ENCODE data around the gene PARK7.

Gene PARK7

GRCh38 chr1:8003438-8004112 is 42.1 kb downstream of the PARK7 start:
- Mint-ChIP-seq H3K27ac (no peak overlapping the region), H3K36me3 (ENCODE audit: low read depth) (no peaks in the 10 kb centered on the region), H3K9me3 (no peaks in the 10 kb centered on the region), H3K27me3 (ENCODE audit: low read depth) (no peaks in the 10 kb centered on the region), H3K4me1 (ENCODE audit: low read depth) (no peaks in the 10 kb centered on the region), H3K4me3 (no peak overlapping the region)
- DNase-seq (ENCODE audit: low spot score) = no peak

DNA sequence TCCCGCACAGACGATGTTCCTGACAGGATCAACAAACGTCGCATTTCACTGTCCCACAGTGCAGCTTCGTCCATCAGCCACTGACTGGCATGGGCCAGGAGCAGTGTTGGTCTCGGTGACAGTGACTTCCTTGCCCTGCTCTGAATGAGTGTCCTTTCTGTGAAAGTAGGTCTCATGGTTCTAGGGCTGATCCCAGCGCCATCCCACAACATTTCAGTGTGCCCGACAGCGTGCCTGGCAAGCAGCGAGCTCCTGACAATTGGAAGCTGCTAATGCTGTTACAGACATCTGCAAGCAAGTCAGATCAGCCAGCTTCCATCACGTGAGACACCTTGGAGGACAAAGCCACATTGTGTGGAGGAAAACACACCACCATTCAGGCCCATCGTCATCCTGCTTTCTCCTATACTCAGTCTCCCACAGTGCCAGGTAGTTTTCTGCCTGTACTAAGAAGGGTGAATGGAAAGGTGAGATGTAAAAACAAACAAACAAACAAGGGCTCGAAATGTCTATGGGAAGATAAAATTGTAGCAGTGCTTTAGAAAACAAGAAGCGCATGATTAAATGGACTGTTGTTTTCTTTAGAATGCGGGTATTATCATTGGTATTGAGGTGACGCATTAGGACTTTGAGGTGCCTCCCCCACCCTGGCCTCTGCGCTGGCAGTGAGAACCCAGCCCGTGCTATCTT is 42.7 kb downstream of the PARK7 start:
- no peaks in the 10 kb centered on the region for H3K36me3 Mint-ChIP-seq (ENCODE audit: low read depth)
- DNase-seq (ENCODE audit: low spot score) = no peak
- H3K9me3 Mint-ChIP-seq = no peaks in the 10 kb centered on the region
- no peaks in the 10 kb centered on the region for H3K4me1 Mint-ChIP-seq (ENCODE audit: low read depth)
- no peak overlapping the region for H3K27ac Mint-ChIP-seq
- H3K27me3 Mint-ChIP-seq (ENCODE audit: low read depth) = no peaks in the 10 kb centered on the region
- H3K4me3 Mint-ChIP-seq = no peak overlapping the region

DNA sequence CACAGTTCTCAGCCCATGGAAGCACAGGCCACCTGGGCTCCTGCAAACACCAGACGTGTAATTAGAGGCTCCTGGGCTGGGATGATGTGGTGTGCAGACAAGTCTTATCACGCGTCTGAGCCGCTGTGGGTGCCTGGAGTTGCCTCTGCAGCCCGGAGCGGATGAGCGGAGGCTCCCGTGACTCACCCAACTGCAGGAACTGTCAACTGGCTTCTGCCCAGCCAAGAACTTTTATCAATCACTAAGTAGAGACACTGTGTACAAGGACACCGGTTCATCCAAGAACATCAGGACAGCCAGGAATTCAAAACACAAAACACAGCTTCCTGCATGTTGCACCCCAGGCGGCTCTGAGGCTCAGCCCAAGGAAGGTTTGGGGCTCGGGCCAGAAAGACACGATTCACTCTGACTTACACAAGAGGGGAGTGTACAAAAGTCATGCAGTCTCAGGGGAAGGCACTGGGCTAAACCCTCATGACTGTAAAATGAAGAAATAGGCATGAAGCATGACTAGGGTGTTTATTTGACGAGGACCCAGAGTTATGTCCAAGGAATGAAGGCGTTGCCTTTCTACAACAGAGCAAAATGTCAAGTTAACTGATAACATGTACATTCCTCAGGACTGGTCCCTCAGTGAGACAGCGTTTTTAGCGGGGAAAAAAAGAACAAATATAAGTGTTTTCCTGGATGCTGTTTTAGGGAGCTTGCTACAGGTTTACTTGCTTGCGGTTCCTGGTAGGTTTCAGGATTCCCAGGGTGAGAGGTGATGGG is 43.5 kb downstream of the PARK7 start:
- H3K4me3 Mint-ChIP-seq = no peak overlapping the region
- H3K36me3 Mint-ChIP-seq (ENCODE audit: low read depth) = no peaks in the 10 kb centered on the region
- DNase-seq (ENCODE audit: low spot score) = no peak
- H3K9me3 Mint-ChIP-seq = no peaks in the 10 kb centered on the region
- H3K27me3 Mint-ChIP-seq (ENCODE audit: low read depth) = no peaks in the 10 kb centered on the region
- no peaks in the 10 kb centered on the region for H3K4me1 Mint-ChIP-seq (ENCODE audit: low read depth)
- no peak overlapping the region for H3K27ac Mint-ChIP-seq

DNA sequence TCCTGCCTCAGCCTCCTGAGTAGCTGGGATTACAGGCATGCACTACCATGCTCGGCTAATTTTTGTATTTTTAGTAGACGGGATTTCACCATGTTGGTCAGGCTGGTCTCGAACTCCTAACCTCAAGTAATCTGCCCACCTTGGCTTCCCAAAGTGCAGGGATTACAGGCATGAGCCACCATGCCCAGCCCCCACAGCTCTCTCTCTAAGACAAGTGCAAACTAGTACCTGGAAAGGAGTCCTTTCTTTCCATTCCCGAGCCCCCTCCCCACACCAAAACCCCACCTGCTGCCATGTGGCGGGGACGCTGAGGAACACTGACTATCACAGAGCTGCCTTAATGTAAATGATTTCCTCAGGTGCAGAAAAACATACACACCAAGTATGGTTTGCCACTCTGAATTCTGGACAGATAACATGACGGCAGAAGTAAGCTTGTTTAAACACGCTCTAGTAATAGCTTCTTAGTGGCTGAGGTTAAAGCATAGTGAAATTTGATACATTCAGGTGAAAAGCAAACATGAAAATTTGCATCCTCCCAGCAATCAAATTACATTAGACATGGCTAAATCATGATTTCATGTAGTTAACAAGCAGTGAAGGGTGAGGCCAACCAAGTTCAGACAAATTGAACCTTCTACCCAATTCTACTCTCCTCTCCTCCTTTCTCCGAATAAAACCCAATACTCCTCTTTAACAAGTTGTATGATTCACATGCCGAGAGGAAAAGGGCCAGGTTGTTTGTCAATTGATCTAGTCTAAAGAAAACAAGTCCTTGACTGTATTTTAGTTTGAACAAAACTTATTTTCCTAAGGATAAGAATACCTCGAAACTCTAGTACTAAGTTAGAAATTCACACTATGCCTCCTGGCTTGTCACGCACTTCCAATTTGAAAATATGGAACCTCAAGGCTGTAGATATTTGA is 44.8 kb downstream of the PARK7 start:
- no peak for DNase-seq (ENCODE audit: low spot score)
- Mint-ChIP-seq H3K9me3 (no peaks in the 10 kb centered on the region), H3K36me3 (ENCODE audit: low read depth) (no peaks in the 10 kb centered on the region), H3K27ac (no peak overlapping the region), H3K27me3 (ENCODE audit: low read depth) (no peaks in the 10 kb centered on the region), H3K4me3 (no peak overlapping the region), H3K4me1 (ENCODE audit: low read depth) (no peaks in the 10 kb centered on the region)

DNA sequence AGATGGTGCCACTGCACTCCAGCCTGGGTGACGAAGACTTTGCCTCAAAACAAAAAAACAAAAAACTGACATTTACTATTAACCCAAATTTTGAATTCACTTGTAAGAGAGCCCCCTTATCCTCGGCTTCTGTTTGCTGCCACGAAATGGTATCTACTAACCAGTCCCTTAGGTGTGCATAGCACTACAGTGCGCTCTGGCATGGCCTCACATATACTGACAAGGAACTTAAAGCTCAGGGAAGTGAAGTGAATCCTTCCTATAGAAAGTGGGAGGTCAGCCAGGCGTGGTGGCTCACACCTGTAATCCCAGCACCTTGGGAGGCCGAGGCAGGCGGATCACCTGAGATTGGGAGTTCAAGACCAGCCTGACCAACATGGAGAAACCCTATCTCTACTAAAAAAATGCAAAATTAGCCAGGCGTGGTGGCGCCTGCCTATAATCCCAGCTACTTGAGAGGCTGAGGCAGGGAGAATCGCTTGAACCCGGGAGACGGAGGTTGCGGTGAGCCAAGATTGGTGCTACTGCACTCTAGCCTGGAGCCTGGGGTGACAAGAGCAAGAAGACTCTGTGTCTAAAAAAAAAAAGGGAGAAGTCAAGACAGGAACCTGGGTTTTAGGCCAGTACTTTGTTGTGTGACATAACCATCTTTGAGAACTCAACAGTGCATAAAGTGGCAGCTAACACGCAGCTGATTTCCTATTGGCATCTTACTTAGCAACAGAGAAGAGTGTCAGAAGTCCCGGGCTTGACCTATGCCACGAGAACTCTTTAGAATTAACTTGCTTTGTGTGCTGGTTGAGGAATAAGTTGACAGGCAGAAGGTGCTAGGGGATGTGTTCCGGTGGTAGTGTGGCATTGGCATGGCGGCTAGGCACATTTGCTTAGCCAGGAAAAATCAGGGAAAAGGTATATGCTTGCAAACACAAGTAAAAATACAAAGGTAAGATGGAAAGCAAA is 47.8 kb downstream of the PARK7 start:
- Mint-ChIP-seq H3K27me3 (ENCODE audit: low read depth) (no peaks in the 10 kb centered on the region), H3K4me3 (no peak overlapping the region), H3K9me3 (no peaks in the 10 kb centered on the region), H3K36me3 (ENCODE audit: low read depth) (no peaks in the 10 kb centered on the region), H3K4me1 (ENCODE audit: low read depth) (no peaks in the 10 kb centered on the region), H3K27ac (no peak overlapping the region)
- no peak for DNase-seq (ENCODE audit: low spot score)

- Mint-ChIP-seq H3K9me3 (no peaks in the 10 kb centered on the region), H3K27me3 (ENCODE audit: low read depth) (no peaks in the 10 kb centered on the region), H3K4me1 (ENCODE audit: low read depth) (peaks cover 3% of the 10 kb centered on the region), H3K4me3 (no peak overlapping the region), H3K27ac (no peak overlapping the region), H3K36me3 (ENCODE audit: low read depth) (no peaks in the 10 kb centered on the region)
- DNase-seq (ENCODE audit: low spot score) = no peak
Measured at GRCh38 chr1:8010080-8010664, 48.7 kb downstream of the PARK7 start.

DNA sequence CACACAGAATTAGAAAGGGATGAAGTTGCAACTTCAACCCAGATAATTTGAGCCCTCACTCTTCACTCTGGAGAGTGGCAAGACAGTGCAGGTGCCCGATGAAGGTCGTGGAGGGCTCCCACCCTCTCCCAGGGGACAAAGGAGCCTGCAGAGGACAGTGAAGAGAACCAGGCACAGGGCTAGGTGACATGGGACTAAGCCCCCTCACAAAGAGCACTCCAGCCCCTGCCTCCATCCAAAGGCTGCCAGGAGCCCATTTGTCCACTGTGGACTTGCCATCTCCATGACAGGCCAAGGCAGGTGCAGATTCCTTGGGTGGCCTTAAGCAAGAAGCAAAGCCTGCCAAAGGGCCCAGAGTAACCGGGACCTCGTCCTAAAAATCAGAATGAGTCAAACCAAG is 49.5 kb downstream of the PARK7 start:
- DNase-seq (ENCODE audit: low spot score) = no peak
- H3K27me3 Mint-ChIP-seq (ENCODE audit: low read depth) = no peaks in the 10 kb centered on the region
- H3K4me1 Mint-ChIP-seq (ENCODE audit: low read depth) = peaks cover 6% of the 10 kb centered on the region
- H3K27ac Mint-ChIP-seq = no peak overlapping the region
- no peaks in the 10 kb centered on the region for H3K9me3 Mint-ChIP-seq
- no peak overlapping the region for H3K4me3 Mint-ChIP-seq
- H3K36me3 Mint-ChIP-seq (ENCODE audit: low read depth) = no peaks in the 10 kb centered on the region

GRCh38 chr1:8011923-8012858 is 50.7 kb downstream of the PARK7 start:
- peaks cover 6% of the 10 kb centered on the region for H3K27me3 Mint-ChIP-seq (ENCODE audit: low read depth)
- peaks cover 11% of the 10 kb centered on the region for H3K4me1 Mint-ChIP-seq (ENCODE audit: low read depth)
- H3K9me3 Mint-ChIP-seq = no peaks in the 10 kb centered on the region
- H3K4me3 Mint-ChIP-seq = no peak overlapping the region
- H3K36me3 Mint-ChIP-seq (ENCODE audit: low read depth) = no peaks in the 10 kb centered on the region
- DNase-seq (ENCODE audit: low spot score) = no peak
- H3K27ac Mint-ChIP-seq = no peak overlapping the region

DNA sequence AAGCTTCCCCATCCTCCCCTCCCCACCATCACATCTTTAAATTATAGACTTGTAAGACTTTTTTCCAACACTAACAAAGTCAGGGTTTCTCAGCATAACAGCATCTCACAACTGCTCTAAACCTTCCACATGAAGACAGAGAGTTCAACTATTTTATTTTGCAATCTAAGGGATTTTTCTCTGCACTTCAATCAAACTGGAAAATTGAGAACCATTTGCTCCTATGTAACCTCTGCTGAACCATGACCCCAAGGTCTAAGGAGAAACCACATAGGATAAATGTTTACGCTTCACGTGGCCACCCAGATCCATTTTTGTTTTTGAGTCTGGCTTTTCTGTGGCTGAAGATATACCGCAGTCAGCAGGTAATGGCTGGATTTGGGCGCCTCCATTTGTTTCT is 51.4 kb downstream of the PARK7 start:
- H3K36me3 Mint-ChIP-seq (ENCODE audit: low read depth) = no peaks in the 10 kb centered on the region
- H3K27ac Mint-ChIP-seq = no peak overlapping the region
- peaks cover 11% of the 10 kb centered on the region for H3K4me1 Mint-ChIP-seq (ENCODE audit: low read depth)
- DNase-seq (ENCODE audit: low spot score) = no peak
- no peaks in the 10 kb centered on the region for H3K9me3 Mint-ChIP-seq
- peaks cover 12% of the 10 kb centered on the region for H3K27me3 Mint-ChIP-seq (ENCODE audit: low read depth)
- H3K4me3 Mint-ChIP-seq = no peak overlapping the region

DNA sequence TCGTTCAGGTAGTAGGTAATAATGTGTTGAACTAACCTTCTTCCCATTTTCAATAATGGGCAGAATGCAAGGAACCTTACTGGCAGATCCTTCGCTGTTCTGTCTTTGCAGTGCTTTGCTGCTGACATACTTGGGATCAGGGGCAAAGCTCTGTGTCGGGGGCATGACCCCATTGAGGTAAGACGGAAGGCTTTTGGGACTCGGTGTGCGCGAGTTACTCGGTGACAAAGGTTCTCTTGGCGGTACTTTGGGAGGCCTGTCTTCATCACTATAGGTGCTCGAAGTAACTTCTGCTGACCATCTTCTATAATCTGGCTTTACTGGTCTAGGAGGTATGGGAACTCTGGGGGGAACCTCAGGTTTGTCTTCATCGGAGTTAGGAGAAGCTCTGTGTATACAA is 51.9 kb downstream of the PARK7 start:
- Mint-ChIP-seq H3K36me3 (ENCODE audit: low read depth) (no peaks in the 10 kb centered on the region), H3K4me3 (no peak overlapping the region), H3K9me3 (no peaks in the 10 kb centered on the region), H3K27me3 (ENCODE audit: low read depth) (peaks cover 13% of the 10 kb centered on the region), H3K4me1 (ENCODE audit: low read depth) (peaks cover 11% of the 10 kb centered on the region), H3K27ac (no peak overlapping the region)
- DNase-seq (ENCODE audit: low spot score) = no peak

DNA sequence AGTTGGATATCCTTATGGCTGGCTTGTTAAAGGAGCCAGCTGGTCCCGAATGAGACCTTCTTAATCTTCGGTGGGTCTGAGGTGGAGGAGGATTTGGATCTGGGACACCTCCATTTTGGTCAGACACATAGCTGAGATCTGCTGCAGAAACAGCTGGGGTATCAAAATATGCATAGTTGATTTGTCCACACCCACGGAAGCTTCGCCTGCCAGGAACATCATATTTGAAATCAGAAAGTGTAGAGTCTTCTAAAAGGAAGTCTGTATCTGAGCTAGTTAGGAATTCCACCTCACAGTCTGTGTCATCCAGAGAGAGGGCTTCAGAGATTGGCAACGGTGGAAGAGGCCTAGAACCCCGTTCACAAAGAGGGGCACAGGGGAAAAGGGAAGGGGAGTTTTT is 52.3 kb downstream of the PARK7 start:
- no peak overlapping the region for H3K27ac Mint-ChIP-seq
- H3K27me3 Mint-ChIP-seq (ENCODE audit: low read depth) = peaks cover 15% of the 10 kb centered on the region
- peaks cover 12% of the 10 kb centered on the region for H3K4me1 Mint-ChIP-seq (ENCODE audit: low read depth)
- DNase-seq (ENCODE audit: low spot score) = no peak
- H3K4me3 Mint-ChIP-seq = no peak overlapping the region
- H3K9me3 Mint-ChIP-seq = no peaks in the 10 kb centered on the region
- no peaks in the 10 kb centered on the region for H3K36me3 Mint-ChIP-seq (ENCODE audit: low read depth)
